NCI-H1436 (cell line): ENCODE measurements around the gene SERPINH1.

Source experiments
- DNase-seq: peaks from one replicate; lab custom pipeline; 2025; lab: John Stamatoyannopoulos, UW

The SERPINH1 gene

GRCh38 chr11:75532200-75533048 lies 29.6 kb upstream of the SERPINH1 start:
- DNase-seq, result peak; percentile 66

GRCh38 chr11:75533896-75534258 lies 28.2 kb upstream of the SERPINH1 start:
- DNase-seq, result no peak

- DNase-seq, result no peak
These were observed 27.6 kb upstream of the SERPINH1 start for GRCh38 chr11:75534259-75535069.

- DNase-seq, result no peak
These were observed 27.0 kb upstream of the SERPINH1 start for GRCh38 chr11:75535071-75535470.

- DNase-seq, result no peak
These were observed 25.0 kb upstream of the SERPINH1 start for GRCh38 chr11:75536786-75537641.

- no peak for DNase-seq
These were observed 24.3 kb upstream of the SERPINH1 start for GRCh38 chr11:75537740-75538139.

- no peak for DNase-seq
These were observed 23.7 kb upstream of the SERPINH1 start for GRCh38 chr11:75538150-75538942.

- DNase-seq, result no peak
These were observed 22.4 kb upstream of the SERPINH1 start for GRCh38 chr11:75539459-75540334.

GRCh38 chr11:75541193-75542087 lies 20.6 kb upstream of the SERPINH1 start:
- no peak for DNase-seq

GRCh38 chr11:75542088-75542438 lies 20.0 kb upstream of the SERPINH1 start:
- no peak for DNase-seq

GRCh38 chr11:75543806-75544205 lies 18.2 kb upstream of the SERPINH1 start:
- no peak for DNase-seq

- no peak for DNase-seq
These were observed 14.9 kb upstream of the SERPINH1 start for GRCh38 chr11:75547177-75547576.

- DNase-seq, result peak; percentile 25
These were observed 14.4 kb upstream of the SERPINH1 start for GRCh38 chr11:75547617-75548058.

- no peak for DNase-seq
These were observed 13.3 kb upstream of the SERPINH1 start for GRCh38 chr11:75548595-75549272.

- DNase-seq, result no peak
These were observed 12.6 kb upstream of the SERPINH1 start for GRCh38 chr11:75549370-75549958.

- no peak for DNase-seq
These were observed 8.9 kb upstream of the SERPINH1 start for GRCh38 chr11:75553182-75553581.

- no peak for DNase-seq
These were observed 8.2 kb upstream of the SERPINH1 start for GRCh38 chr11:75553889-75554257.

- no peak for DNase-seq
These were observed 7.6 kb upstream of the SERPINH1 start for GRCh38 chr11:75554258-75555022.
